IPS-15b (cell line): ENCODE data around the gene PLVAP.

Source experiments
- H3K27me3 ChIP-seq: one replicate; pipeline ENCODE4 v1.6.1; 2013; ENCODE audit warnings: low read length; ENCODE audit not compliant: control insufficient read depth, insufficient read depth
- H3K36me3 ChIP-seq: one replicate; pipeline ENCODE4 v1.6.1; 2013; ENCODE audit warnings: low read length; ENCODE audit not compliant: control insufficient read depth, insufficient read depth
- H3K4me1 ChIP-seq: one replicate; pipeline ENCODE4 v1.6.1; 2013; ENCODE audit warnings: mild to moderate bottlenecking, low read length; ENCODE audit not compliant: control insufficient read depth, insufficient read depth
- H3K4me3 ChIP-seq: one replicate; pipeline ENCODE4 v1.5.1; 2013; ENCODE audit warnings: low read depth, low read length
- H3K9ac ChIP-seq: one replicate; pipeline ENCODE4 v1.6.1; 2013; ENCODE audit warnings: low read depth, mild to moderate bottlenecking, low read length
- H3K9me3 ChIP-seq: one replicate; pipeline ENCODE4 v1.6.1; 2013; ENCODE audit warnings: mild to moderate bottlenecking, low read length; ENCODE audit not compliant: control insufficient read depth, insufficient read depth

Gene PLVAP

DNA sequence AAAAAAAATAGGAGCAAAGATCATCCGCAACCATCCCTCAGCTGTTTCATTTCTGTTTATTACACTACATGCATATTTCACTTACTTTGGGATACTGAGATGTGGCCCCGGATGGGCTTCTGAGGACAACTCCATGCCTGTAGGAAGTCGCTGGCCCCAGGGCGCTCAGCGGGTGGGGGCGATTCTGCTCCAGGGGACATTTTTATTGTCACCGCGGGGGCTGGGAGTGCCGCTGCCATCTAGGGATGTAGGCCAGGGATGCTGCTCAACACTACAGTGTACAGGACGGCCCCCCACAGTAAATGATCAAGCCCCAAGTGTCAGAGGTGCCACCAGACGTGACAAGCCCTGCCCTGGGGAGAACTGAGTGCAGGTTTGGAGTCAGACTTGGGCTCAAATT lies 34.7 kb upstream of the PLVAP start:
- Histone ChIP-seq H3K4me3 (no peak overlapping the region), H3K9ac (no peak overlapping the region), H3K9me3 (no peaks in the 10 kb centered on the region), H3K36me3 (no peaks in the 10 kb centered on the region), H3K27me3 (peaks cover 3% of the 10 kb centered on the region), H3K4me1 (peaks cover 11% of the 10 kb centered on the region)

DNA sequence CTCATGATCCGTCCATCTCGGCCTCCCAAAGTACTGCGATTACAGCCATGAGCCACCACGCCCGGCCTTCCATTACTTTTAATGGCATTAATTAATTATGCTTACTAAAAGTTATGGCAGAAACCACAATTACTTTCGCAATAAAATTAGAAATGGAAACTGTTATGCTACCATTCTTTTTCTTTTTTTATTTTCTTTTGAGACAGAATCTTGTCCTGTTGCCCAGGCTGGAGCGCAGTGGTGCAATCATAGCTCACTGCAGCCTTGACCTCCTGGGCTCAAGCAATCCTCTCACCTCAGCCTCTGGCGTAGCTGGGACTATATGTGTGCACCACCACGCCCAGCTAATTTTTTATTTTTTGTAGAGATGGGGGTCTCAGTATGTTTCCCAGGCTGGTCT lies 32.8 kb upstream of the PLVAP start:
- Histone ChIP-seq H3K27me3 (peaks cover 3% of the 10 kb centered on the region), H3K4me1 (peaks cover 8% of the 10 kb centered on the region), H3K36me3 (no peaks in the 10 kb centered on the region), H3K9ac (no peak overlapping the region), H3K9me3 (no peaks in the 10 kb centered on the region), H3K4me3 (no peak overlapping the region)

DNA sequence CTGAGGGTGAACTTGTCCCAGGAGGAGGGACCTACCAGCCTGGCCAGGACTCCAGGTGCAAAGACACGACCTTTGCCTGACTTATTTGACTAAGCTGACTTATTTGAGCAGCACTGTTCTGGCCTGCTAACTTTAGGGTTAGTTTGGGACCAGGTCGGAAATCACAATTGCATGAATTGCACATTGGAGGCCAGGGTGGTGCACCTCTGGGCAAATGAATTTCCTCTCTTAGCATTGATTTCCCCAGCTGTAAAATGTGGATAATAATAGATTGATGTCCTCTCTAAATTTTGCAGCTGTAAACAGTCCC lies 29.7 kb upstream of the PLVAP start:
- Histone ChIP-seq H3K4me1 (peaks cover 3% of the 10 kb centered on the region), H3K9me3 (no peaks in the 10 kb centered on the region), H3K36me3 (peaks cover 5% of the 10 kb centered on the region), H3K27me3 (no peaks in the 10 kb centered on the region), H3K4me3 (no peak overlapping the region), H3K9ac (no peak overlapping the region)

DNA sequence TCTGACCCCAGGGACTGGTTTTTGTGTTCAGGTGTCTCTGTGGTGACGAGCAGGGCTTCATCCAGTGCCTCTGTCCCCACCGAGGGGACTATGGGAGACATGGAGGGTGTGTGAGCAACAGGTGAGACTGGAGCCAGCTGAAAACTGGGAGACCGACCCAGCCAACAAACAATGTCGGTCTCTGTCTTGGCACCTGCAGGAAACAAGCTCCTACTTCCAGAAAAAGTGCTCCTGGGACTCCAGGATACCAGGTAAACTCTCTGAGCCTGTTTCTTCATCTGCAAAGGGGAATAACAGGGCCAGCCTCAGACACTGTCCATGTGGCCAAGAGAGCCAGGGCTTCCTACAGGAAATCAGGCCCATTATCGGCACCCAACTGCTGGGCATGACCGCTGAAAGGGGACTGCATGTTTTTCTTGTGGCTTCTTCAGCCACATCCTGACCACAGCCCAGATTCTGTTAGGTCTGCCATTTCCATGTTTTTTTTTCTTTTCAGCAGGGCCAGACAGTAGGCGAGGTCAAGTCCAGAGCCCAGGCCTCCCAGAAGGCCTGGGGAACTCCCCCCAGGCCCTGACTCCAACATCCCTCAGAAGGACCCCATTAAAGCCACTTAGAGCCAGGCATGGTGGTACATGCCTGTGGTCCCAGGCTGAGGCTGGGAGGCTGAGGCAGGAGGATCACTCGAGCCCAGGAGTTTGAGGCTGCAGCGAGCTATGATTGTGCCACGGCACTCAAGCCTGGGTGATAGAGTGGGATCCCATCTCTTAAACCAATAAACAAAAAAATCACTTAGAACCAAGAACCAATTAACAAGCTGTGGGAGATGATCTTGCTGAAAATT lies 29.1 kb upstream of the PLVAP start:
- Histone ChIP-seq H3K4me3 (peak overlapping the region; percentile 12), H3K9me3 (no peaks in the 10 kb centered on the region), H3K9ac (peak overlapping the region; percentile 41), H3K27me3 (no peaks in the 10 kb centered on the region), H3K36me3 (peaks cover 9% of the 10 kb centered on the region), H3K4me1 (peaks cover 3% of the 10 kb centered on the region)

DNA sequence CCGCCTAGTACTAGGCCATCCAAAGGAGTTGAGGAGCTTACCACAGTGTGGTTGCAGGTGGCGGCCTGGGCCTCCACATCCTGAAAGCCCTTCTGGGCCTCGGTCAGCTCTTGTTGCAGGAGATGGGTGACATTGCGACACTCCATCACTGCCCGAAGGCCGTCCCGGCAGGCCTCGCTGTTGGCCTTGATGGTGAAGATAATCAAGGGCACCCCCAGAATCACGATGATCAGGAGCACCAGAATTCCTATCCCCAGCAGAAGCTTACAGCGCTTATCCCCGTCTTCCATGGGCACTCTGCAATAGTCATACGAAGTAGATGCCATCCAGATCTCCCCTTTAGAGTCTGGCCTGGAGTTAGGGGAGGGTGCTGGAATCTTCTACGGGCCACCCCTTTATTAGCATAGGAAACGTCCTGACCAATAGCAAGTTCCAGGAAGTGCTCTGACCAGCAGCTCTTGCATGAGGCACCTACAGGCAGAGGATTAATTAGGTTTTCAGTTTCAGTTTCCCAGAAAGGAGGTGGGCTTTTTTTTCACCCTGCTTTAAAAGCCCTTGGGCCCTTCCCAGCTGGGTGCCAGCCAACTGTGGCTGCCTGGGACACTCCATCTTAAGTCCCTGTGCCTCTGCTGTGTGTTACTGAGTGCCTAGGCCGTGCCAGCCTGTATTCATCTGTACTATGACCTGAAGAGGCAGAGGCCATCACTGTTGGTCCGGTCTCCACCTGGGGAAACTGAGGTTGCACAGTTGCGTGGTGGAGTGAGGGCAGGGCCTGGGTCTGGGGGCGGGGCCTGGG lies 28.3 kb upstream of the PLVAP start, which contains the start of gene BST2:
Gene BST2, minus strand, starts transcription at position 381 of the 796 bp plus-strand sequence. Its CDS starts 55 bp downstream, at position 326.
- Histone ChIP-seq H3K9ac (peak within 1 kb of the TSS; percentile 87), H3K36me3 (peaks cover 9% of the 10 kb centered on the region), H3K27me3 (no peaks in the 10 kb centered on the region), H3K4me3 (peak within 1 kb of the TSS; percentile 68), H3K4me1 (peaks cover 3% of the 10 kb centered on the region), H3K9me3 (no peaks in the 10 kb centered on the region)

DNA sequence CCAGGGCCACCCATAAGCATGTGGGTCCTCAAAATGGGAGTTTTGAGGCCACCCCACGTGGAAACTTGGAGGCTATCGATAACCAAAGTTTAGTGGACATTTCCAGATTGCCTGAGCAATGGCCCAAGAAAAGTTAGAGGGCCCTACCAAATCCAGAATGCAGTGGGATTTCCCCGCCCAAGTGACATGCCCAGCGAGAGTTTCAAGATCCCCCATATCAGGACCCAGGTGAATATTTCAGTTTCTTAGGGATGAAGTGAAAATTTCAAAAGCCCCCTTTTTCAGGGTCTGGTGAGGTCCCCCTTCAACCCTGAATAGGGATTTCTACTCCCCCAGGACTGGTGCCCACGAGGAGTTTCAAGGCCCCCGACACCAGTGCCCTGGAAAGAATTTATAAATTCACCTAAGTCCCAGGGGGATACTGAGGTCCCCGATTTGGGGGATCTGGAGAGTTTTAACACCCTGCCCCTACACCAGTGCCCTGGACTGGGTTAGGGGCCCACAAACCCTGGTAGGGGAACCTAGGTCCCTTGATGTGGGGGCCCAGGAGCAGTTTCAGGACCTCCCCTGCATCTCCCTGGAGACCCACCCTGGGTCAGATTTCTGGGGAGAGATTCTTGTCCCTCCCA lies 27.6 kb upstream of the PLVAP start:
- Histone ChIP-seq H3K4me3 (peak overlapping the region; percentile 68), H3K36me3 (peaks cover 11% of the 10 kb centered on the region), H3K9me3 (no peaks in the 10 kb centered on the region), H3K9ac (peak overlapping the region; percentile 87), H3K4me1 (peaks cover 3% of the 10 kb centered on the region), H3K27me3 (no peaks in the 10 kb centered on the region)

DNA sequence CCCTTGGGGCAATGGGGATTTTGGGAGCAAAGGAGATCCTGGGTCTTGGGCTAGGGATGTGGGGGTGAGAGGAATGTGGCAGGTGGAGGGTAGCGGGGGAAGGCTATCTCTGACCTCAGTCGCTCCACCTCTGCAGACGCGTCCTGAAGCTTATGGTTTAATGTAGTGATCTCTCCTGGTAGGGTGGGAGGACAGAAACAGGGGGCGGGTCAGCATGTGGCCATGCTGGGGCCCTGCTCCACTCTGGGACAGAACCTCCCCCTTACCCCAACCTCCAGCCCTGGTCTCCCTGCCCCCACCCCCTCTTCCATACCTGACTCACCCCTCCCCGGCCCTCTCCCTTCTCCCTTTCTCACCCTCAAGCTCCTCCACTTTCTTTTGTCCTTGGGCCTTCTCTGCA lies 26.9 kb upstream of the PLVAP start:
- no peaks in the 10 kb centered on the region for H3K9me3 ChIP-seq
- H3K9ac ChIP-seq, result peak overlapping the region; percentile 87
- peaks cover 3% of the 10 kb centered on the region for H3K4me1 ChIP-seq
- no peaks in the 10 kb centered on the region for H3K27me3 ChIP-seq
- H3K4me3 ChIP-seq, result peak overlapping the region; percentile 68
- peaks cover 12% of the 10 kb centered on the region for H3K36me3 ChIP-seq

DNA sequence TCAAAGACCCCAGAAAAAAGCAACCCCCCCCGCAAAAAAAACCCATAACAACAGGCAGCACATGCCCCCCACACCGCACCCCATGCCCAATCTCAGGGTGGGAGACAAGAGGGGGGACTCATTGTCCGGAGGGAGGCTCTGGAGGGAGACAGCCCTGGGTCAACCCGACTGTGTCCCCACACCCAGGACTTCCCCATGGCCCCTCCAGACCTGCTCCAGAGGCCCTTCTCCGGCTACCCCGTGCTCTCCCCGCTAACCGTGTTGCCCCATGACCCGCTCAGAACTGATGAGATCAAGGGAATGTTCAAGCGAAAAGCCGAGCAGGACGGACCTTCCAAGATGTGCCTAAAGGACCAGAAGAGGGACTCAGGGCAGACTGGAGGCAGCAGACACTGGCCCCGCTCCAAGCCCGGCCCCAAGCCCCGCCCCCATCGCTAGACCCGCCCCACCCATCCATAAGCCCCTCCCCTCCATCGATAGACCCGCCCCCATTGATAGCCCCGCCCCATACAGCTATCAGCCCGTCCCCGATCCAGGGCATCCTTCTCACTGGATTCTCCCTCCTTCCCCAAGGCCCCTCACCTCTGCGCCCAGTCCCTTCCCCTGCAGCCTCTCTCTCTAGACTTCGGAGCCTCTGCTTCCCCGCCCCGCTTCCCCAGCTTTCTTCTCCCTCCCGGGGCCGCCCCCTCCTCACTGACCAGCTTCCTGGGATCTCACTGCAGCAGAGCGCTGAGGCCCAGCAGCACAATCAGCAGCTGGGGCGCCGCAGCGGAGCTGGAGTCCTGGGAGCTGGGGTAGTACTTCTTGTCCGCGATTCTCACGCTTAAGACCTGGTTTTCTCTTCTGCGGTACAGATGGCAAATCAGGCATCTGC lies 26.1 kb upstream of the PLVAP start:
- Histone ChIP-seq H3K4me3 (peak overlapping the region; percentile 68), H3K9ac (no peak overlapping the region), H3K9me3 (no peaks in the 10 kb centered on the region), H3K4me1 (peaks cover 3% of the 10 kb centered on the region), H3K36me3 (peaks cover 13% of the 10 kb centered on the region), H3K27me3 (no peaks in the 10 kb centered on the region)

DNA sequence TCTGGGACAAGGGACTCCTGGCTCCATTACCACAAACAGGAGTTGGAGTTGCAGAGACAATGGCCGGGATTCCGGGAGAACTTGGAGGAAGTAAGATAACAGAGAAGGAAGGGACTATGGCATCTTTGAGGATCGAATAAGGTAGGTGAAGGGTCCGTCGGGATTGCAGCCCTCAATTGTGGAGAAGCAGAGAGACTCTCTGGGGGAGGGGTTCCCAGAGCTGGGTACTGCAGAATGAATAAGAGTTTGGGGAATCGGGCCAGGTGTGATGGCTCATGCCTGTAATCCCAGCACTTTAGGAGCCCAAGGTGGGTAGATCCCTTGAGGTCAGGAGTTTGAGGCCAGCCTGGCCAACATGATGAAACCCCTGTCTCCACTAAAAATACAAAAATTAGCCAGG lies 24.5 kb upstream of the PLVAP start:
- H3K9ac ChIP-seq, result no peak overlapping the region
- H3K36me3 ChIP-seq, result peaks cover 13% of the 10 kb centered on the region
- no peaks in the 10 kb centered on the region for H3K9me3 ChIP-seq
- no peaks in the 10 kb centered on the region for H3K27me3 ChIP-seq
- peaks cover 3% of the 10 kb centered on the region for H3K4me1 ChIP-seq
- no peak overlapping the region for H3K4me3 ChIP-seq

DNA sequence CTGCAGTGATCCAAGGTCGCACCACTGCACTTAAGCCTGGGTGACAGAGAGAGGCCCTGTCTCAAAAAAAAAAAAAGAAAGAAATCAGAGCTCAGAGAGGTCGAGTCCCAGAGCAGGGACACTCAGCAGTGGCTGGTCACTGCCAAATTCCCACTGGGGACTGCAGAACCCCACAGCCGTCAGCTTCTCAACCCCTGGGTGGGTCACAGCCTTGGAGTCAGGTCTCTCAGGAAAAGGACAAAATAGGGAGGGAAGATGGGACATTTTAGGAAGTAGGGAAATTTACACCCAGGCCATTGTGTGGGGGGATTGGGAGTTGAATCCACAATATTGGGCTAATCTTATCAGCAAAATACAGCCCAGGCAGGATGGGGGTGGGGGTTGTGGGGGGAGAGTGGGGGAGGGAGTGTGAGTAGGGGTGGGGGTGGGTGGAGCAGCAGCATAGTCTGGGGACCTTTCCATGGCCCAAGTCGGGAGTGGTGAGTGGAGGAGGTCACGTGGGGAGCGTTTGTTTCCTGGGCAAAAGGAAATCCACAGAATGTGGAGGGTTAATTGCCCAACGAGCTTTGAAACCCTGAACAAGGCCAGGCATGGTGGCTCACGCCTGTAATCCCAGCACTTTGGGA lies 21.9 kb upstream of the PLVAP start:
- H3K9me3 ChIP-seq, result no peaks in the 10 kb centered on the region
- H3K36me3 ChIP-seq, result peaks cover 13% of the 10 kb centered on the region
- no peaks in the 10 kb centered on the region for H3K27me3 ChIP-seq
- no peak overlapping the region for H3K9ac ChIP-seq
- peaks cover 3% of the 10 kb centered on the region for H3K4me1 ChIP-seq
- H3K4me3 ChIP-seq, result no peak overlapping the region
